GOT3 (cell line): ENCODE measurements around the gene RNASEL.
"Not testable (repeated sequence)": the region's sequence is repeated elsewhere in the genome, so short reads cannot be mapped to it uniquely, and the experiment has no call there.

ENCODE experiments used
- DNase-seq: peaks from one replicate; lab custom pipeline; 2025; ENCODE audit warnings: mixed read lengths; lab: John Stamatoyannopoulos, UW

Gene RNASEL, protein sequence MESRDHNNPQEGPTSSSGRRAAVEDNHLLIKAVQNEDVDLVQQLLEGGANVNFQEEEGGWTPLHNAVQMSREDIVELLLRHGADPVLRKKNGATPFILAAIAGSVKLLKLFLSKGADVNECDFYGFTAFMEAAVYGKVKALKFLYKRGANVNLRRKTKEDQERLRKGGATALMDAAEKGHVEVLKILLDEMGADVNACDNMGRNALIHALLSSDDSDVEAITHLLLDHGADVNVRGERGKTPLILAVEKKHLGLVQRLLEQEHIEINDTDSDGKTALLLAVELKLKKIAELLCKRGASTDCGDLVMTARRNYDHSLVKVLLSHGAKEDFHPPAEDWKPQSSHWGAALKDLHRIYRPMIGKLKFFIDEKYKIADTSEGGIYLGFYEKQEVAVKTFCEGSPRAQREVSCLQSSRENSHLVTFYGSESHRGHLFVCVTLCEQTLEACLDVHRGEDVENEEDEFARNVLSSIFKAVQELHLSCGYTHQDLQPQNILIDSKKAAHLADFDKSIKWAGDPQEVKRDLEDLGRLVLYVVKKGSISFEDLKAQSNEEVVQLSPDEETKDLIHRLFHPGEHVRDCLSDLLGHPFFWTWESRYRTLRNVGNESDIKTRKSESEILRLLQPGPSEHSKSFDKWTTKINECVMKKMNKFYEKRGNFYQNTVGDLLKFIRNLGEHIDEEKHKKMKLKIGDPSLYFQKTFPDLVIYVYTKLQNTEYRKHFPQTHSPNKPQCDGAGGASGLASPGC

DNA sequence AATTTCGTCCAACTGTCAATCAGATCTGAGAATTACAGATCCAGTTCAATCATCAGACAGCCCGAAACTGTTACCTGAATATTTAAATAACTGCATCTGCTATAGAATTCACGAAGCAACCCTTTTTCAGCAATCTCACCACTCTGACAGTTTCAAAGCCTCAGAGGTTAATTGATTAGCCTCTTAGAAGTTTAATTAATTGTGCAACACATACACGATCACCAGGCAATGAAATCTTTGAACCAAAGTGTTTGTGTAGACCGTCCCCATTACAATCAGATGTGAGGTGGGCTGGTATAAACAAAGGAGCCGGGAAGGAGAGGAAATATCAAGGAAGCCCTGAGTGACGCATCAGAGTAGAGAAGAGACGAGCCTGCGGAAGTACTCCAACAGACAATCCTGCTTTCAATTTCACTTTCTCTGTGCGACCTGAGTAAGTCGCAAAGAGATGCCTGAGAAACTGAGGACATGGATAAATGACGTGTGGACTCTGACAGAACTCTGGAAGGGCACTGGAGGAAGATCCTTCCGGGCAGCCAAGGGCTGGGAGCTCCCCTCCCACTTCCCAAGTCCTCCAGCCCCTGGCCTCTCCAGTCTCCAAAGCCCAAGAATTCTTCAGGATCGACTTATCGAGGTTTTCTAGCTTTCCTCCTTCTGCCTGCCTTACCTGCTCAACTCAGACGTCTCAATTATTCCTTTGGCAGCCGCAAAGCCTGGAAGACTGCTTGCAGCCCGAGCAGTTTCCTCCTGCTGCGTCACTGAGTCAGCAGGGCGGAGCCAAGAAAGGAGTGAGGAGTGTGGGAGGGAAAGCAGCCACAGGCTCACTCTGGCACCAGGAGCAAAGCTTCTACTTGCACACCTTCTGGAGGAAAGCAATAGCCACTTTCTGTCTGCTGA is at the start of gene RNASEL:
Gene RNASEL (minus strand): TSS at position 757 of the 897 bp plus-strand sequence. CDS start 2,450 bp downstream, outside the sequence.
- DNase-seq = peak; percentile 39

DNA sequence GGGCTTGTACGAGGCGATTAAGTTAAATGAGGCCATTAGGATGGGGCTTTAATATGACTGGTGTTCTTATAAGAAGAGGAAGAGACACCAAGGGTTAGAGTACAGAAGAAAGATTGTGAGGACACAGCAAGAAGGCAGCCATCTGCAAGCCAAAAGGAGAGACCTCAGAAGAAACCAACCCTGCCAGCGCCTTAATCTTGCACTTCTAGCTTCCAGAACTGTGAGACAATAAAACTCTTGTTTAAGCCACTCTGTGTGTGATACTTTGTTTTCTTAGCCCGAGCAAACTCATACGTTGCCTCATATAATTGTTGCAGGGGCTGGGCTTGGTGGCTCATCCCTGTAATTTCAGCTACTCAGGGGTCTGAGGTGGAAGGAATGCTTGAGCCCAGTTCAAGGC is 48.7 kb upstream of the RNASEL start:
- no peak for DNase-seq

DNA sequence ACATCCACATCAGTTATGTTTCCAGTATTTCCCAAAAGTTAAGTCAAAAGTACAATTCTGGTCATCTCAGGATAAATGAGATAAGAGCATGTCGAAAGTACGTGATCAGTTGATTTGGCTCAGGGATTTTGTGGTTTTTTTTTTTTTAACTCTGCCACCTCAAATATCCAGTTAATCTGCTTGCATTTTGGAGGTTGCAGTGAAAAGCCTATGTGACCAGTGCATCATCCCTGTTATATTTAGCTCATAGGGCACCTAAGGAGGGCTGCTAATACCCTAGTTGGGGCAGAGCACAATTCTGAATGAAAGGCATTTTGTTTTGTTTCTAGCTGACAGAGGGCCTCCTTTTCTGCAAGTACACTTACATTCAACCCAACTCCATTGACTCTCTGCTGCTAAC is 46.8 kb upstream of the RNASEL start:
- no peak for DNase-seq

DNA sequence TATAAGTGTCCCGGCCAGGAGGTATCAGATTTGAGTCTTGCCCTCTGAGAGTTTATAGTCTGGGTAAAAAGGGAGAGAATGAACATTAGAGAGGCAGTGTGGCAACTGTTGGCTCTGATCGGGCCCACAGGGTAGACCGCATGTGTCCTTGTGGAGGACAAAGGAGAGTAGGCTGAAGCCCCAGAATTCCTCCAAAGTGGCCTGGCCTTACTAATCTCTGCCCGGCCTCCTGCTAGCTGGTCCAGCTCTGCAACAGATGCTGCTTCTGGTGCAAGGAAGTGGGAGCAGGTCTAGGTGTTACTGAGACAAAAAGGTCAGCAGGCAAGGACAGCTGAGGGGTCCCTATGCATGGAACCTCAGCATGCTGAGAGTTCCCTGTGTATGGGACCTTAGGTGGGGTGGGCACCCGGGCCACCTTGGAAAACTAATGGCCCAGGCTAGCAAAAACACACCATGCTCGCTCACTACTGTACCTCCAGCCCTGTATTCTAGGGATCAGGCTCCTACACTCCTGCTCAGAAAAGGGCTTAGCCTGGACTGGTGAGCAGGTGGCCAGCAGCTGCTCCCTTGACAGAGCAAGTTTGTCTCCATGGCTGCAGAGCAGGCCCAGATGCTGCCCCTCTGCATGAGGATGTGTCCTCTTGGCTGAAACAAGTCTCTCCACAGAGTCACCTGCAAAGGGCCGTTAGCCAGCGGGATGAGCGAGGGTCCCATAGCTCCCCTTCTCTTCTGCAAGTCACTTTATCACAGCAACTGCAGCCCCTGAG is 45.4 kb upstream of the RNASEL start:
- no peak for DNase-seq

DNA sequence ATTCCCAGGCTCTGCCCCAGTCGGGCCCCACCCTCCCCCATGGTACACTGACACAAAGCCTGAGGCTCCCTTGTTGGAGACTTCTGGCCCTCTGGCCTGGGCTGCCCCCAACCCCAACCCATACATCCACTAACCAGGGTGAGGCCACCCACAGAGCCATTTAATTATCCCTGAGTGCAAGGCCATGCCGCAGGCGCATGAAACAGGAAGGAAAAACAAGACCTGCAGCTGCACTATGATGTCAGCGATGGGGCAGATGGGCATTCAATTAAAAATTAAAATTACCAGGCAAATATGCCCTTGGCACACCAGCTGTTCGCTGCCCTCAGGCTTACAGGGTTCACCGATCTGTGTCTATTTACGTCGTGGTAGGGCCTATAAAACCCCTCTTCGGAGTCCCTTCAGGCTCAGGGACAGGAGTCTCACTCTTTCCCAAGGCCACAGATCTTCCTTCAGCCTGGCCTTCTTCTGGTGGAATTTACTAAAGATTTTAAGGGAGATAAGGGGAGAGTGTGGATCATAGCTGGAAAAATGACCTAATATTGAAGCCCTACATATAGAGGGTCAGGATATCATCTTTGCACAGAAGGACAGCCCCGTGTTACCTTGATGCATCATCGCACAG is 44.7 kb upstream of the RNASEL start:
- DNase-seq = no peak

DNA sequence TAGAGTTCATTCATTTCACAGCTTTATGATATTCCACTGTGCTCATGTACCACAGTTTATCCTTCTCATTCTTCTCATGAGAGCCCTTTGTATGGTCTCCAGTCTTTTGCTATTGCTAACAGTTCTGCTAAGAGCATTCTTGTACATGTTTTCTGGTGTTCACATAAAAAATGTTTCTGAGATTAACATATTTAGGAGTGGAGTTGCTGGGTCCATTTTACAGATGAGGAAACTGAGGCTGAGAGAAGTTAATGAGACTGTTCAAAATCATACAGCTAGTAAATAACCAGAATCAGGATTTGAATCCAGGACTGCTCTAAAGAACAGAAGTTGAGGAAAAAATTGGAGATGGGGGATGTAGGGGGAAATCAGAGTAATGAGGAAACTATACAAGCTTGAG is 44.0 kb upstream of the RNASEL start:
- DNase-seq = no peak

DNA sequence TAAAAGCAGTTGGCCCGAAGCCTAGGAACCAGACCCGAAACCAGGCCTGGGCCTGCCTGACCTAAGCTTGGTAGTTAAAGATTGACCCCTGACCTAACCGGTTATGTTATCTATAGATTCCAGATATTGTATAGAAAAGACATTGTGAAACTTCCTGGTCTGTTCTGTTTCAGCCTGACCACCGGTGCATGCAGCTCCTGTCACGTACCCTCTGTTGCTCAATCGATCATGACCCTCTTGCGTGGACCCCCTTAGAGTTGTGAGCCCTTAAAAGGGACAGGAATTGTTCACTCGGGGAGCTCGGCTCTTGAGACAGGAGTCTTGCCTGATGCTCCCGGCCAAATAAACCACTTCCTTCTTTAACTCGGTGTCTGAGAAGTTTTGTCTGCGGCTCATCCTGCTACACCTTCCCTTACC is 43.4 kb upstream of the RNASEL start:
- DNase-seq = not testable (repeated sequence)

DNA sequence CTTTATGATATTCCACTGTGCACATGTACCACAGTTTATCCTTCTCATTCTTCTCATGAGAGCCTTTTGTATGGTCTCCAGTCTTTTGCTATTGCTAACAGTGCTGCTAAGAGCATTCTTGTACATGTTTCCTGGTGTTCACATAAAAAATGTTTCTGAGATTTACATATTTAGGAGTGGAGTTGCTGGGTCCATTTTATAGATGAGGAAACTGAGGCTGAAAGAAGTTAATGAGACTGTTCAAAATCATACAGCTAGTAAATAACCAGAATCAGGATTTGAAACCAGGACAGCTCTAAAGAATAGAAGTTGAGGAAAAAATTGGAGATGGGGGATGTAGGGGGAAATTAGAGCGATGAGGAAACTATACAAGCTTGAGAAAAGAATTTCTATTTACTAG is 42.9 kb upstream of the RNASEL start:
- DNase-seq = no peak

DNA sequence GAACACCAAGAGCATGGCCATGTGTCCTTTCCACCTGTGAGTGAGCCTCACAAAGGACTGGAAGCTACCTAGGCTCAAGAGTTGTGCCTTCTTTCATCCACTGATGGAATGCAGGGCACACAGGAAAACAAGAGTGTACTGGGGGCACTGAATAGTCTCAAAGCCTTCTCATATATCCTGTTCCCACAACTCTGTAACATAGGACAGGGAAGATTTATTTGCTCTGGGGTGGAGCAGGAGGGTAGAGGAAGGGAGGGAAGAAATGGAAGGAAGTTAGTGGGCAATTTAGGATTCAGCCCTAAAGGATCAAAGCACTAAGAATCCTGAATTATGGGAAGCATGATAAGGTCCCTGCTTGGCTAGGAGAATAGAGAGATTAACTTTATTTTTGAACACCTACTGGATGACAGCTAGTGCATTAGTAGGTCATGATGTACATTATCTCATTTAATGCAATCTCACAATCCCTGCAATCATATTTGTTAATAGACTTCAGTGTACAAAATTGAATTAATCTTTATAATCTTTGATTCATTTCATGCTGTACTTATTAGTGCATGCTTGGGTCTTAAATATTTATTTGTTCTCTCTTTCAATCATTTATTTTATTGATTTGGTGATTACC is 42.1 kb upstream of the RNASEL start:
- no peak for DNase-seq

DNA sequence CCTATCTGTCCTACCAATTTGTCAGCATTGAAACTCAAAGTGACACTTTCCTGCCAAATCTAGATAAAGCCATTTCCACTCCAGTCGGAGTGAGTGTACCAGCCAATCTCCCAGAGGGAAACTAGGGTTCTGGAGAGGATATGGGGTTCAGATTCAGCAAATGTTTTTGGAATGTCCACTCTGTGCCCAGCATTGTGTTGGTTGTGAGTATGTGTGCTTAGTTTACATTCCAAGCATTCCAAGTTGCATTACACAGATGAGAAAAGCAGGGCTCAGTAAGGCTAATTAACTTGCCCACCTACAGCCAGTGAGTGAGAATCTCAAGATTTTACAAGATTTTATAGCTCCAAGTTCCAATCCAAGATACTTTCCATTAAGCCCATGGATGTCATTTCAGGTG is 41.5 kb upstream of the RNASEL start:
- no peak for DNase-seq

DNA sequence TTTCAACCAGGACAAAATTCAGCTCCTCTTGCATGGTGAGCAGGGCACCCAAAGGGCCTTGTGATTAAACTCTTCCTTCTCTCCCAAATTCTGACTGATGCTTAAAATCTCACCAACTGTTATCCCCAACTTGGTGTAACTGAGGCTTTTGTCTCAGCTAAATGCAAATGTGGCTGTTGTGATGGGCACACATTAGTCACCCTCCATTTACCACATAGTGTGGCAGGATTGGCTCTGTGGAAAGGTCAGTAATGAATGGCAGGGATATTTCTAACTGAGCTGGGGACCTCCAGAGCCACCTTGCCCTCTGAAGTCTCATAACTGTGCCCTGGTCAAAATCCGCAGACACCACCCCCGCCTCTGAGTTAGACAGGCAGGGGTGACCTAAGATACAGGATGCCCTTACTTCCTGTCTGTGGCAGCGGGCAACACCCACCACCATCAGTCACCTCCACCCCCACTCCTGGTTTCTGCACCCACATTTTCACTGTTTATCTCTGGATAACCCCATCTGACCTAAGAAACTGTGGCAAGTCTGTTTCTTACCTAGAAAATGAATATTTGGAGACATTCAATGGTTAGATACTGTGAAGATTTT is 40.5 kb upstream of the RNASEL start:
- DNase-seq = no peak

DNA sequence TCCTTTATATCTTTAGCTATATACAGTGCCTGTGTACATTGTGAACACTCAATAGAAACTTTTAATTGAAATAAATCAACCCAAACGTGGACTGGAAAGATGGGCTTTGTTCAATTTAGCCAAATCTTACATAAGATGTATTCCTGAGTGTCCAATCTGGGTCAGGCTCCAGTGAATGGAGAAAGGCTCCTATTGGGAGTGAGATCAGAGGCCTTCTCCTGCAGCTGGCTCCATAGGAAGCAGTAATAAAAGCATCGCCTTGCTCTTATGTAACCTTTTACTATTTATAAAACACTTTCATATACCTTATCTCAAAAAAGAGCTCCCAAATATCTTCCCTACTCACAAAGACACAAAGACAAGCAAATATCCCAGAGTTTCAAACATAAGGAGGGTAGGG is 40.0 kb upstream of the RNASEL start:
- no peak for DNase-seq

DNA sequence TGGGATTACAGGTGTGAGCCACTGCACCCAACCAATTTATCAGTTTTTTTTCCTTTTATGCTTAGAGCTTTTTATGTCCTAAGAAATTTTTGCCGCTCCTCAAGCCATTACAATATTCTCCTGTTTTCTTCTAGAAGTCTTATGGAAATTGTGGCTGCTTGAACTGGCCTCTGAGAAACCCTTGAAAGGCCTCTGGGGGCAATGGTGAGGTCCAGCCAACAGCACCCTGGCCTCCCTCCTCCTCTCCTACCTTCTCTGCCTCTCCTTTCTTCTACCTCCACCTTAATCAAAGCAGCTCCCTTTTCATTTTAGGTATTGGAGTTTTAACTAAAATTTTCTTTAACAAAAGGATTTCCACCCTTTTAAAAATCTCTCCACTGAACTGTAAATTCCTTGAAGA is 39.6 kb upstream of the RNASEL start:
- DNase-seq = no peak

DNA sequence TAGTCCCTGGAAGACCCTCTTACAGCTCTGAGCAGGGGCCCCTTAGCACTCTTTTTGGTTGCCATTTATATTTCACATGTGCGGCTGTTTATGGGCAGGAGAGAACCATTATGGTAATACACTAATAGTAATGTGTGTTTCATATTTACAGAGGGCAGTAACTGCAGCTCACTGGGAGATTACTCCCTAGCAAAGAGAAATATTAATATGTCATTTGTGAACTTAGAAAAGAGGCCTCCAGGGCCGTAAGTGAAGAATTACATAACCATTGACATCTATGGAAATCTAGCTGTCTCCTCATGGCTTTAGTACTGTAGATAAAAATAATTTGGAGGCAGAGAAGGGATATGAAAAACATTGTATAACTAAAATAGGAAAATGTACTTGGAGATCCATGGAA is 38.6 kb upstream of the RNASEL start:
- no peak for DNase-seq

DNA sequence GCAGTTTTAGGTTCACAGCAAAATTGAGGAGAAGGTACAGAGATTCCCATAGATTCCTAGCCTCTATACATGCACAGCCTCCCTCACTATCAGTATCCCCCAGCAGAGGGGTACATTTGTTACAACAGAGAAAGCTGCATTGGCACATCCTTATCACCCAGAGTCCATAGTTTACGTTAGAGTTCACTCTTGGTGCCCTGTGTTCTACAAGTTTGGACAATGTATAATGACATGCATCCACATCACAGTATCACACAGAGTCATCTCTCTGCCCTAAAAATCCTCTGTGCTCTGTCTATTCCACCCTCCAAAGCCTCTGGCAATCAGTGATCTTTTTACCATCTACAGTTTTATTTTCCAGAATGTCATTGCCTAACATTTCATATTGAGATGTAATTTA is 37.5 kb upstream of the RNASEL start:
- no peak for DNase-seq

DNA sequence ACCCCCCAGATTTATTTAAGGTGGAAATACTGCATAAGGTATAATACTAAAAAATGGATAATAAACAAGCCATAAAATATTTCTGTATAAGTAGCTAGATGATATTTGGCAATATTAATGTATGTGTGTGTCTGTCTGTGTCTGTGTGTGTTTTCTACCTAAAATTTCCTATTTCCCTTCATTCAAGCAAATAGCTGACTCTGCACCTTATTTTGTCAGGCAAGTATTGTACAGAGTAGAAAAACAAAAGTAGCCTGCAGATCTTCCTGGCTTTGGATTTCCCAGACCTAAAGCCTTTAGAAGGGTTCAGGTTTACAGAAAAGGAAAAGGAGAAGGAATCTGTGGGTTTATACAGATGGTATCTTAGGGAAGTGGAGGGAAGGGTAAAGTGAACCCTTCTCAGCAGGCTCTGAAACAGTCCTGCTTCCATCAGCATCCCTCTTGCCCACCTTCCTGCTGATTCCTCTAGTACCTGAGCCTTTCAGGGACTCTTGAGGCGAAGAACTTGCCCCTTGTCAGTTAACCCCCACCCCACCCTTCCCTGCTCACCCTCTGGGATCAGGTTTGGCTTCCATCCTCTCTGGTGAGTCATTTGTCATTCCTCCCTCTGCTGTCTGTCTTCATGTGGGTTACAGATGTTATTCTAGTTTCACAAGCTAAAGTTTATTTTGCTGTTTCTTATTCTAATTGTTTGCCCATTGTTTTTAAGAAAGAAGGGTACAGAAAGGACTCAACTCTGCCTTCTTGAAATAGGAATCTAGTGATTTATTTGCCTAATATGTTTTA is 36.9 kb upstream of the RNASEL start:
- DNase-seq = no peak

DNA sequence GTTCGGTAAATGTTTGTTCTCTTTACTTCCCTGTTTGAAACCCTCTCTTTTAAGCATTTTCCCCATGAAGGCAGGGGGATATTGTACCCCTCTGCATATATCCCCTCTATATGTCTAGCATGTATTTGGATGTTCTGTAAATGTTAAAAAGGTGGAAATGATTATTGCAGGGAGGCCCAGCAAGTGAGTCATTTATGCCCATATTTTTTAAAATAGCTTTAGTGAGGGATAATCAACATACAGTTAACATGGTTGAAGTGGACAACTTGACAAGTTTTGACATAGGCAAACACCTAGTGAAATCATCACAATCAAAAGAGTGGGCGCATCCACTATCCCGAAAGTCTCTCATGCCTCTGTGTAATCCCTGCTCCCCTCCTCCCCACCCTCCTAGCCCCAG is 36.0 kb upstream of the RNASEL start:
- no peak for DNase-seq

DNA sequence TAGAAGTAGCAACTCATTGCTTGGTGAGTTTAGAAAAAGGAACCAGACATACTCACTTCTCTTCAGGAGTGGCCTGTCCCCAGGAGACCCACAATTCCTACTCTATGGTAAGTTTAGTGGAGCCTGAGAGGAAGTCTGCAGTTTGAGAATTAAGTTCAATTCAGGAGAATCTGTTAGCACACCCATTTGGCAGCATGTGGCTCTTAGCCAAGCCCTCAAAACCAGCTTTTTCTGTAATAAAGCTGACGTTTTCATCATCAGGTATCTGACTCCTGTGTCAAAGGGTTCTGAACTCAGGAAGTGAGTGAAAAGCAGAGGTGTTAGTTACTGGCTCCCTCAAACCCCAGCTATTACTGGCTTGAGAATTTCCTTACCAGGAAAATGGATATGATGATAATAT is 35.5 kb upstream of the RNASEL start:
- no peak for DNase-seq

DNA sequence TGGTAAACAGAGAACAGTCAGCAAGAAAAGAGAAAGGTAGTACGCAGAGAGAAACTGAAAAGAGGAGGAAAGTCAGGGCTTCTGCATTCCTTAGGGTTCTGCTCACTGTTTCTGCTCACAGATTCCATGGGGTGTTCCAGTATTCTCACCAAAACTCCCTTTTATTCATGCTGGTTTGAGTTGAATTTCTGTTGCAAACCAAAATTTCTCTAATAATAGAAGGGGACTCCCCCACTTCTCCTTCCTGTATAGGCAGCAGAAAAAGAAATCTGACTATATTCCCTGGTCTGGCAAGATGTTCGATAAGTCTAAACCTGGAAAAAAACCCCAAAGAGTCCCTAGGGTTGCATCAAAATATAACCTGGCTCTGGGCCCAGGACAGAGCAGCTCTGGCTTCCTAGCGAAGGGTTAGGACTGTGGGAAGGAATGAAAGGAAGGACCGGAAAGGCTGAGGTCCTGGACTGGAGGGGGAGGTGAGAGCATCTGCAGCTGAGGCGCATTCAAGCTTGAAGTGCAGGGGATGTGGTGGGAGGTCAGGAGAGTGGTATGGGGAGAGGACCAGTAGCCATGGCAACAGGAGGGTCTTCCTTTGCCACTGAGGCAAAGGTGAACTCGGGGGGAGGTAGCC is 34.0 kb upstream of the RNASEL start:
- DNase-seq = no peak
